ENCODE results near the gene PRCC. TPM values are rescaled to one million over a fixed set of nuclear protein-coding genes. Genes with fewer than 3 reads are reported as not detected.

Gene PRCC
- total and polyA plus RNA-seq, 8 donors = 18.5 to 41.6 (median 21.8) TPM

DNA sequence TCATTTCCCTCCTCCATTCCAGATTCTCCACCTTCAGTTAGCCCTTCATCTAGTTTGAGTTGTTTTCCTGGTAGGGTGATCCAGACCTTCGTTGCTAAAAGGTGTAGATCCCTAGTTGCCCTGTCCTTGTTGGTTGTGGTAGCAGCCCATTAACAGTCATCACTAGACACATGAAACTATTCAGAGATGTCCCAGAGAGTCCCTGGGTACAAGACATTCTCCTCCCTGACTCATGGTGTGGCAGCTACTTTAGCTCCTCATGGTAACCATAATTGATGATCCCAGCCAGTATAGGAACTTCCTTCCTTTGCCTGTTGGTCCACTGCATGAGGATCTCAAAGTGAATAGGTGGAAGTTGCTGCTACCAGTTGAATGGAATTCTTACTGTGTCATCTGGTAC is 55.3 kb downstream of the PRCC start:
- TF ChIP-seq, protein P1, sequence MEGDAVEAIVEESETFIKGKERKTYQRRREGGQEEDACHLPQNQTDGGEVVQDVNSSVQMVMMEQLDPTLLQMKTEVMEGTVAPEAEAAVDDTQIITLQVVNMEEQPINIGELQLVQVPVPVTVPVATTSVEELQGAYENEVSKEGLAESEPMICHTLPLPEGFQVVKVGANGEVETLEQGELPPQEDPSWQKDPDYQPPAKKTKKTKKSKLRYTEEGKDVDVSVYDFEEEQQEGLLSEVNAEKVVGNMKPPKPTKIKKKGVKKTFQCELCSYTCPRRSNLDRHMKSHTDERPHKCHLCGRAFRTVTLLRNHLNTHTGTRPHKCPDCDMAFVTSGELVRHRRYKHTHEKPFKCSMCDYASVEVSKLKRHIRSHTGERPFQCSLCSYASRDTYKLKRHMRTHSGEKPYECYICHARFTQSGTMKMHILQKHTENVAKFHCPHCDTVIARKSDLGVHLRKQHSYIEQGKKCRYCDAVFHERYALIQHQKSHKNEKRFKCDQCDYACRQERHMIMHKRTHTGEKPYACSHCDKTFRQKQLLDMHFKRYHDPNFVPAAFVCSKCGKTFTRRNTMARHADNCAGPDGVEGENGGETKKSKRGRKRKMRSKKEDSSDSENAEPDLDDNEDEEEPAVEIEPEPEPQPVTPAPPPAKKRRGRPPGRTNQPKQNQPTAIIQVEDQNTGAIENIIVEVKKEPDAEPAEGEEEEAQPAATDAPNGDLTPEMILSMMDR (IDR thresholded peaks at IDR 0.05) = no peak
- FAIRE-seq = no peak

GRCh38 chr1:156823210-156823790 is 56.0 kb downstream of the PRCC start:
- intact Hi-C loops (cut with DNase I) = no loop called here
- WGBS, 2 donors = 77 to 78% methylated on average over 5 of the region's 5 CpGs
- Histone ChIP-seq H3K36me3 (no peaks in the 10 kb centered on the region), H3K27ac (no peak overlapping the region), H3K27me3 (no peaks in the 10 kb centered on the region), H3K4me1 (no peaks in the 10 kb centered on the region), H3K9me3 (no peaks in the 10 kb centered on the region), H3K4me3 (no peak overlapping the region)
- FAIRE-seq = no peak
- DNase-seq = no peak
- ATAC-seq = no peak
- TF ChIP-seq, protein P1 (IDR thresholded peaks at IDR 0.05) = no peak

More for the DNA sequence above, 55.3 kb downstream of the PRCC start:
- intact Hi-C loops (cut with DNase I) = no loop called here
- Histone ChIP-seq H3K4me3 (no peak overlapping the region), H3K36me3 (no peaks in the 10 kb centered on the region), H3K4me1 (no peaks in the 10 kb centered on the region), H3K27me3 (no peaks in the 10 kb centered on the region), H3K9me3 (no peaks in the 10 kb centered on the region), H3K27ac (no peak overlapping the region)
- no peak for ATAC-seq
- 42 to 59% methylated on average over 1 of the region's 1 CpG for WGBS, 2 donors
- no peak for DNase-seq

DNA sequence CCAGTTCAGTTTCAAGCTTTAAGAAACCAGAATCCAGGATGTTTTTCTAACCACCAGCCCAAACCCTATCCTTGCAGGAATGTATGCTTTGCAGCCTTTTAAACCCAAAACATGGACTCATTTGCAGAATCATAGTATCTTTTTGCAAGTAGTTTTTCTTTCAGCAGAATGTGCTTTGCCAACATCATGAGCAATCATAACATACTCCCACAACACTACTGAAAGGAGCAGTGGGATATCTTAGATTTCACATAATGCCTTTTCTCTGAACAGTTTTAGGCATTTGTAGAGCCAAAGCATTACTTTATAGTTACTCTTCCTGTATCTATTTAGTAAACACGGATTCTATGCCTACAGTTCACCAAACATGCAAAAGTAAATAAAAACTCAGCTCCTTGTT is 59.3 kb downstream of the PRCC start:
- intact Hi-C loops (cut with DNase I) = no loop called here
- H3K27me3 ChIP-seq = no peaks in the 10 kb centered on the region
- no peak overlapping the region for H3K27ac ChIP-seq
- no peaks in the 10 kb centered on the region for H3K9me3 ChIP-seq
- TF ChIP-seq, protein P1 (IDR thresholded peaks at IDR 0.05) = no peak
- FAIRE-seq (no peak), DNase-seq (no peak), ATAC-seq (no peak)
- H3K4me3 ChIP-seq = no peak overlapping the region
- no peaks in the 10 kb centered on the region for H3K4me1 ChIP-seq
- WGBS, 2 donors = 47 to 49% methylated on average over 1 of the region's 1 CpG
- no peaks in the 10 kb centered on the region for H3K36me3 ChIP-seq

- Histone ChIP-seq H3K27ac (no peak overlapping the region), H3K36me3 (no peaks in the 10 kb centered on the region), H3K4me3 (no peak overlapping the region), H3K9me3 (no peaks in the 10 kb centered on the region), H3K27me3 (no peaks in the 10 kb centered on the region), H3K4me1 (no peaks in the 10 kb centered on the region)
- FAIRE-seq (no peak), ATAC-seq (no peak), DNase-seq (peak in 1 of 6 donors; percentile 34)
- TF ChIP-seq, protein P1 (IDR thresholded peaks at IDR 0.05) = no peak
- intact Hi-C loops (cut with DNase I) = no loop called here
- 61 to 70% methylated on average over 18 of the region's 18 CpGs for WGBS, 2 donors
These were observed 61.2 kb downstream of the PRCC start for GRCh38 chr1:156828400-156829124.

DNA sequence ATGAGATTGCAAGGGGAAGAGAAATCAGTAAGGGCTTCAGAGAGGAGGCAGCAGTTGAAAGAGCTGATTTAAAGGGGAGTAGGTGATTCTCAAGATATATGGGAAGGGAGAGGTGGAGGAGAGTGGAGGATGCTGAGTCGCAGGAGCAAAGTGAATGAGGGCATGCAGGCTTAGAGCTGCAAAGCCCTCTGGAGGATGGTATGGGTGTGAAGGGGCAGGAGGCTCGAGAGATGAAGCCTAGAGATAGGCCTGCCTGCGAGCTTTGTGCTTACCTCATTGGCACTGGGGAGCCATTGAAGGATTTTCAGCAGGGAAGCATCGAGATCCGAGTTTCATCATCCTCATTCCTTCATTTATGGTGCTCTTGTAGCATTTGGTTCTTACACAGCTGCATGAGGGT is 65.1 kb downstream of the PRCC start:
- TF ChIP-seq, protein P1 (IDR thresholded peaks at IDR 0.05) = no peak
- FAIRE-seq (no peak), ATAC-seq (no peak), DNase-seq (no peak)
- H3K36me3 ChIP-seq = no peaks in the 10 kb centered on the region
- H3K27ac ChIP-seq = no peak overlapping the region
- WGBS, 2 donors = 48 to 57% methylated on average over 5 of the region's 5 CpGs
- no peaks in the 10 kb centered on the region for H3K27me3 ChIP-seq
- H3K4me3 ChIP-seq = no peak overlapping the region
- no peaks in the 10 kb centered on the region for H3K9me3 ChIP-seq
- intact Hi-C loops (cut with DNase I) = no loop called here
- no peaks in the 10 kb centered on the region for H3K4me1 ChIP-seq
